Heart right ventricle (tissue), 16 donors: ENCODE results near the gene MAP7D3. TPM values are rescaled to one million over a fixed set of nuclear protein-coding genes. Genes with fewer than 3 reads are reported as not detected.
A peak's percentile ranks its signal among the peaks of the same experiment; 100 is the strongest.

Experiments
- ATAC-seq, 8 donors: fragments of 200-7000 bp; cut with Tn5 transposase; one replicate each; pipeline ENCODE4 v1.9.1; 2020; ENCODE audit warnings: mild to moderate bottlenecking in 8 of 8, moderate library complexity in 8 of 8, moderate number of reproducible peaks in 1 of 8
- DNase-seq, 2 donors: peaks; one replicate each; pipeline ENCODE4 v3.0.0-alpha.2; 2020
- H3K27ac ChIP-seq, 10 donors: fragments of 200-600 bp; sonication (generic) in 2 of 10; one replicate each; pipeline versions ENCODE4 v1.5.0 to v1.8.0; 2020 to 2022; ENCODE audit warnings: mild to moderate bottlenecking in 3 of 10
- H3K27me3 ChIP-seq, 7 donors: fragments of 200-600 bp; one replicate each; pipeline ENCODE4 v1.8.0; 2021 to 2022; ENCODE audit warnings: mild to moderate bottlenecking in 2 of 7
- H3K36me3 ChIP-seq, 9 donors: fragments of 200-600 bp; sonication (generic) in 1 of 9; one replicate each; pipeline versions ENCODE4 v1.5.0 to v1.8.0; 2020 to 2022; ENCODE audit warnings: mild to moderate bottlenecking in 2 of 9
- H3K4me1 ChIP-seq, 9 donors: fragments of 200-600 bp; sonication (generic) in 1 of 9; one replicate each; pipeline versions ENCODE4 v1.5.0 to v1.8.0; 2020 to 2022; ENCODE audit warnings: mild to moderate bottlenecking in 4 of 9
- H3K4me3 ChIP-seq, 10 donors: fragments of 200-600 bp; sonication (generic) in 2 of 10; one replicate each; pipeline versions ENCODE4 v1.5.0 to v1.8.0; 2020 to 2022; ENCODE audit warnings: mild to moderate bottlenecking in 7 of 10, moderate library complexity in 2 of 10
- H3K9me3 ChIP-seq, 11 donors: fragments of 200-600 bp in 10 of 11; sonication (generic) in 2 of 11; one replicate each; pipeline versions ENCODE4 v1.5.0 to v1.8.0; 2013 to 2022; ENCODE audit warnings: mild to moderate bottlenecking in 2 of 11, control low read depth in 1 of 11, moderate library complexity in 1 of 11
- WGBS, 2 donors: extraction: QIAGEN DNeasy Blood & Tissue Kit; methylation state at CpG; one replicate each; pipeline ENCODE4 v1.1.7; 2013; ENCODE audit warnings: inconsistent platforms in 1 of 2; 5-methylcytosine and 5-hydroxymethylcytosine counted together
- intact Hi-C, 10 donors: fragments of 100-400 bp; cut with DNase I; formaldehyde crosslinking; loops; one replicate each; pipeline versions ENCODE4 v1.11.1 to v1.14.2; 2022
- polyA plus RNA-seq, 2 donors: library from polyadenylated mRNA; stranded (reverse); fragments of 200-250 nt; gene quantifications; one replicate each; pipeline ENCODE4 v1.2.3, GENCODE V29; 2013
- total RNA-seq, 10 donors: library from RNA; stranded (reverse); fragmentation: NEBNext Ultra II Directional in 3 of 10; extraction: Animal tissue kit (Norgen Biotek cat#: 25700) in 3 of 10; gene quantifications; one replicate each; pipeline versions ENCODE4 v1.2.1 to v1.2.4, GENCODE V29; 2021 to 2023
- TF ChIP-seq, protein P1 (sequence below), 9 donors: fragments of 200-600 bp; sonication (generic) in 2 of 9; IDR thresholded peaks; one replicate each; pipeline versions ENCODE4 v1.5.0 to v1.8.0; 2021 to 2022; ENCODE audit warnings: antibody characterized with exemption in 9 of 9, mild to moderate bottlenecking in 5 of 9, moderate library complexity in 1 of 9
- donor health status: Arrhythmogenic right ventricular cardiomyopathy.
- donor health status: ischemic (EF 13 %, LVEDD 7.1; RV severe dilation, severe dysfunction).
- donor health status: healthy with polysubstance abuse.
- donor health status: DM: no; HTN: yes; CAD: no.
- donor health status: DM: no; HTN: no; CAD: no.
- donor health status: ischemic (EF 25% LVEDD 6.9; RV normal size, moderate dysfunction).
- donor health status: ischemic (EF 25% LVEDD 5.7; RV mildly dilated, moderate dysfunction).
- donor health status: healthy.
- donor health status: DM: yes; HTN: yes; CAD: no.
- donor health status: Ischemic cardiomyopathy.
- donor health status: ischemic (EF 35%, LVEDD 5.7; RV mildly dilated, moderate dysfunction).
- donor health status: nonischemic (EF 11% LVEDD 7.7; RV severe dilation, severe dysfunction).
- donor health status: DM: yes; HTN: yes; CAD: no.
- donor health status: PGD.
- donor health status: ischemic (EF 29% LVEDD 5.4; RV normal size, mild dysfunction).
- donor health status: nonischemic (EF 23%, LVEDD 6.1; RV moderate dilation, normal function).

The MAP7D3 gene
- total and polyA plus RNA-seq, 12 donors = 8.1 to 16.2 (median 14.0) TPM

DNA sequence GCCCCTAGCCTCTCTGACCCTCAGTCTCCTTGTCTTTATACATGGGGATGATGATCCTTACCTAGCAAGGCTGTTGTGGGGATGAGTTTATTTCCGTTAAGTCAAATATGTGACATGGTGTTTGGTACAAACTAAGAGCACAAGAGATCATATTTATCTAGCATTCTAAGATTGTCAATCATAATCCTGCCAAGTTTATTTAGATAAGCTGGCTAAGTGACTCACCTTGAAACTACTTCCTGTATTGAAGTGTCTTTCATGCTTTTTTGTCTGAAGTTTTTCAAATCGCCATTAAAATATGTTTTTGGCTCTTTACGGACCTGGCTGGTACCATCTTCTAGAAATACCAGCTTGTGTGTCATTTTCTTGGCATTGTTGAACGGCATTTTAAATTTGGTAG is 30.7 kb downstream of the MAP7D3 start:
- WGBS, 2 donors = 75 to 87% methylated on average over 4 of the region's 4 CpGs

DNA sequence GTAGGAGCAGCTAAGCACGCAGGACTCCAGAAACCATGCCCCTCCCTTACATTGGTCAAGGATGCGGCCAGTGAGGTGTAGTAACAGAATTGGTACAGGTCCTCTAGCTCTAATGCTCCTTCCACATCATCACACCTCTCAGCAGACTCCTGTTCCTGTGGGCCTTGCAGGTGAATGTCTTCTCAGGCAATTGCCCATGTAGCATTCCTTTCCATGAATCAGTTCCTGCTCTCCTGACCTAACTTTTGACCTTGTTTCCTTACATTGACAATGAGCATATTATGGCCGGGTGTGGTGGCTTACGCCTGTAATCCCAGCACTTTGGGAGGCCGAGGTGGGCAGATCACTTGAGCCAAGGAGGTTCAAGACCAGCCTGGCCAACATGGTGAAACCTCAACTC is 31.3 kb downstream of the MAP7D3 start:
- no peak for ATAC-seq
- Histone ChIP-seq H3K27me3 (peaks cover 0 to 8% (median 0%) of the 10 kb centered on the region in 7 donors), H3K4me3 (no peak overlapping the region), H3K4me1 (no peaks in the 10 kb centered on the region), H3K36me3 (peaks cover 0 to 79% (median 15%) of the 10 kb centered on the region in 9 donors), H3K27ac (no peak overlapping the region), H3K9me3 (no peaks in the 10 kb centered on the region)
- 88 to 89% methylated on average over 5 of the region's 5 CpGs for WGBS, 2 donors
- no peak for DNase-seq
- intact Hi-C loops = no loop called here
- TF ChIP-seq, protein P1, sequence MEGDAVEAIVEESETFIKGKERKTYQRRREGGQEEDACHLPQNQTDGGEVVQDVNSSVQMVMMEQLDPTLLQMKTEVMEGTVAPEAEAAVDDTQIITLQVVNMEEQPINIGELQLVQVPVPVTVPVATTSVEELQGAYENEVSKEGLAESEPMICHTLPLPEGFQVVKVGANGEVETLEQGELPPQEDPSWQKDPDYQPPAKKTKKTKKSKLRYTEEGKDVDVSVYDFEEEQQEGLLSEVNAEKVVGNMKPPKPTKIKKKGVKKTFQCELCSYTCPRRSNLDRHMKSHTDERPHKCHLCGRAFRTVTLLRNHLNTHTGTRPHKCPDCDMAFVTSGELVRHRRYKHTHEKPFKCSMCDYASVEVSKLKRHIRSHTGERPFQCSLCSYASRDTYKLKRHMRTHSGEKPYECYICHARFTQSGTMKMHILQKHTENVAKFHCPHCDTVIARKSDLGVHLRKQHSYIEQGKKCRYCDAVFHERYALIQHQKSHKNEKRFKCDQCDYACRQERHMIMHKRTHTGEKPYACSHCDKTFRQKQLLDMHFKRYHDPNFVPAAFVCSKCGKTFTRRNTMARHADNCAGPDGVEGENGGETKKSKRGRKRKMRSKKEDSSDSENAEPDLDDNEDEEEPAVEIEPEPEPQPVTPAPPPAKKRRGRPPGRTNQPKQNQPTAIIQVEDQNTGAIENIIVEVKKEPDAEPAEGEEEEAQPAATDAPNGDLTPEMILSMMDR (IDR thresholded peaks at IDR 0.05) = no peak

More for the DNA sequence above, 30.7 kb downstream of the MAP7D3 start:
- DNase-seq (no peak), ATAC-seq (no peak)
- H3K4me3 ChIP-seq = no peak overlapping the region
- peaks cover 0 to 85% (median 15%) of the 10 kb centered on the region in 9 donors for H3K36me3 ChIP-seq
- H3K27ac ChIP-seq = no peak overlapping the region
- H3K9me3 ChIP-seq = no peaks in the 10 kb centered on the region
- TF ChIP-seq, protein P1 (IDR thresholded peaks at IDR 0.05) = no peak
- peaks cover 0 to 8% (median 0%) of the 10 kb centered on the region in 7 donors for H3K27me3 ChIP-seq
- intact Hi-C loops = no loop called here
- H3K4me1 ChIP-seq = no peaks in the 10 kb centered on the region

DNA sequence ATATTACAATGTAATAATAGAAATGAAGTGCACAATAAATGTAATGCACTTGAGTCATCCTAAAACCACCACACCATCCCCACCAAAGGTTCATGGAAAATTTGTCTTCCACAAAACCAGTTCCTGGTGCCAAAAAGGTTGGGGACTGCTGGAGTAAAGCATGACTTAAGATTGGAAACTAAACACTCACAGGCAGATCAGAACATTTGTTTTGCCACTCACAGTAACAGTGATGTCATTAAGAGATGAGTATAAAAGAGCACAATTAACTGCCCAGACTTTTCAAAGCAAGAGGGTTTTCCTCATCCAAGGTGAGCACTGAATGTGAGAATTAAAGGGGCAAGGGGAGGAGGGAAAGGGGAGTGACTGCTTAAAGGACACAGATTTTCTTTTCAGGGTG is 35.6 kb downstream of the MAP7D3 start:
- TF ChIP-seq, protein P1 (IDR thresholded peaks at IDR 0.05) = no peak
- DNase-seq = no peak
- H3K36me3 ChIP-seq = peaks cover 0 to 46% (median 3%) of the 10 kb centered on the region in 9 donors
- H3K4me3 ChIP-seq = no peak overlapping the region
- no peak for ATAC-seq
- H3K4me1 ChIP-seq = peaks cover 0 to 2% (median 0%) of the 10 kb centered on the region in 9 donors
- no peak overlapping the region for H3K27ac ChIP-seq
- H3K27me3 ChIP-seq = peaks cover 0 to 13% (median 0%) of the 10 kb centered on the region in 7 donors
- intact Hi-C loops = no loop called here
- no peaks in the 10 kb centered on the region for H3K9me3 ChIP-seq

DNA sequence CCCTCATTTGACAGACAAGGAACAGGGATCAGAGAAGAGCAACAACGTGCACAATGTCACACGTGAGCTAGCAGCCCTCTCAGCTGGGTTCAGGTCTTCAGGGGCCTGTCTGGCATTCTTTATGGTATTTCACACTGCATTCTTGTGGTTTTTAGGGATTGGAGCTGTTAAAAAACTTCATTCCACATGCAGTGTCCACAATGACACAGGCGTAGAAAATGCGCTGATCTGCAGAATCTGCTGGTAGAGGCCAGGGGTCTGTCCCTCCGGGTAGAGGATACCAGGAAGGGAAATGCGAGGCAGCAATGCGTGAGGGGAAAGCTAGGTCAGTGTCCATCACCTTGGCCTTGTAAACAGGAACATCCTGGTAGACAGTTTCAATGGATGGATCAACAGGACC is 36.6 kb downstream of the MAP7D3 start:
- intact Hi-C loops = loop anchor here in 7 of 10 donors (5.0 kb wide), 3 partner anchors 38 to 187 kb away; partner anchors contain the start of gene MAP7D3 (in 1 of the 7)

More for the DNA sequence above, 36.6 kb downstream of the MAP7D3 start:
- Histone ChIP-seq H3K9me3 (no peaks in the 10 kb centered on the region), H3K4me3 (no peak overlapping the region), H3K4me1 (peaks cover 0 to 12% (median 0%) of the 10 kb centered on the region in 9 donors), H3K36me3 (peaks cover 0 to 45% (median 0%) of the 10 kb centered on the region in 9 donors), H3K27ac (peak overlapping the region in 1 of 10 donors; percentile 9), H3K27me3 (peaks cover 0 to 15% (median 0%) of the 10 kb centered on the region in 7 donors)
- 58 to 62% methylated on average over 7 of the region's 7 CpGs for WGBS, 2 donors
- peak in 1 of 8 donors; percentile 18 for ATAC-seq
- no peak for DNase-seq
- TF ChIP-seq, protein P1 (IDR thresholded peaks at IDR 0.05) = no peak
